ENCODE results near the gene TLCD1. TPM values are rescaled to one million over a fixed set of nuclear protein-coding genes. Genes with fewer than 3 reads are reported as not detected.

Gene TLCD1
- total RNA-seq, 1 experiment from 2014 or later = 50.7 TPM

DNA sequence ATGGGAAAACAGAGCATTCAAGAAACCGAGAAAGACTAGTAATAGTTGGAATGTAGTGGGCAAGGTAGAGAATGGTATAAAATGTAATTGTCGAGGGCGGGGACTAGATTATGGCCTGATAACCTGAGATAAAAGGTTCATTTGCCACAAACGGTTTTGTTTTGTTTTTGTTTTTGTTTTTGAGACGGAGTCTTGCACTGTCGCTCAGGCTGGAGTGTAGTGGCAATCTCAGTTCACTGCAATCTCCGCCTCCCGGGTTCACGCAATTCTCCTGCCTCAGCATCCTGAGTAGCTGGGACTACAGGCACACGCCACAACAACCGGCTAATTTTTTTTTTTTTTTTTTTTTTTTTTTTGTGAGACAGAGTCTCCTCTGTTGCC lies 3.9 kb upstream of the TLCD1 start:
- H3K27ac Mint-ChIP-seq = peak overlapping the region; percentile 22 to 56 (median 52); a peak in 4 of 7 replicates
- no peak overlapping the region for H2BK12ac ChIP-seq (ENCODE audit: insufficient read length, low read depth, low read length)

More for the DNA sequence above, 3.9 kb upstream of the TLCD1 start:
- H3K4ac ChIP-seq (ENCODE audit: low read depth, low read length) = no peak overlapping the region
- H3K79me2 ChIP-seq (ENCODE audit: insufficient read depth, low read length) = no peaks in the 10 kb centered on the region
- Mint-ChIP-seq H3K4me1 (peaks cover 6 to 9% of the 10 kb centered on the region in 2 experiments), H3K4me3 (peak overlapping the region in 1 of 2 experiments; percentile 21; a peak in 1 of 5 replicates), H3K36me3 (ENCODE audit: insufficient read depth in 1 of 3, low read depth in 3 of 3) (peaks cover 0 to 11% (median 11%) of the 10 kb centered on the region in 3 experiments; a peak in 5 of 7 replicates), H3K9me3 (no peaks in the 10 kb centered on the region; a peak in 2 of 5 replicates), H3K27me3 (ENCODE audit: low read depth) (no peaks in the 10 kb centered on the region; the same call in 1 of the 2 replicates)
- H3K4me1 ChIP-seq (ENCODE audit: insufficient read depth, low read length) = no peaks in the 10 kb centered on the region
- no peak overlapping the region for H3K27ac ChIP-seq (ENCODE audit: insufficient read length, low read depth, low read length)
- H3K23me2 ChIP-seq (ENCODE audit: insufficient read length, low read depth, low read length, poor library complexity, severe bottlenecking) = peaks cover 20% of the 10 kb centered on the region
- no peak overlapping the region for H2BK120ac ChIP-seq (ENCODE audit: low read depth, low read length, poor library complexity, severe bottlenecking)
- no peak overlapping the region for H4K8ac ChIP-seq (replicated peaks; ENCODE audit: insufficient read length, low read depth, low read length)
- no peak overlapping the region for H2AFZ ChIP-seq (ENCODE audit: low read length)
- no peak overlapping the region for H3T11ph ChIP-seq (ENCODE audit: low read length)
- no peak overlapping the region for H3K9ac ChIP-seq (ENCODE audit: extremely low read depth, insufficient read length, low read length)
- no peak overlapping the region for H3K18ac ChIP-seq (ENCODE audit: insufficient read length, low read depth, low read length)
- no peak overlapping the region for H3K4me2 ChIP-seq (ENCODE audit: insufficient read depth, insufficient read length, low read length)
- DNase-seq = no peak
- H4K5ac ChIP-seq (ENCODE audit: insufficient read length, low read depth, low read length) = no peak overlapping the region
- TF ChIP-seq, protein P1, sequence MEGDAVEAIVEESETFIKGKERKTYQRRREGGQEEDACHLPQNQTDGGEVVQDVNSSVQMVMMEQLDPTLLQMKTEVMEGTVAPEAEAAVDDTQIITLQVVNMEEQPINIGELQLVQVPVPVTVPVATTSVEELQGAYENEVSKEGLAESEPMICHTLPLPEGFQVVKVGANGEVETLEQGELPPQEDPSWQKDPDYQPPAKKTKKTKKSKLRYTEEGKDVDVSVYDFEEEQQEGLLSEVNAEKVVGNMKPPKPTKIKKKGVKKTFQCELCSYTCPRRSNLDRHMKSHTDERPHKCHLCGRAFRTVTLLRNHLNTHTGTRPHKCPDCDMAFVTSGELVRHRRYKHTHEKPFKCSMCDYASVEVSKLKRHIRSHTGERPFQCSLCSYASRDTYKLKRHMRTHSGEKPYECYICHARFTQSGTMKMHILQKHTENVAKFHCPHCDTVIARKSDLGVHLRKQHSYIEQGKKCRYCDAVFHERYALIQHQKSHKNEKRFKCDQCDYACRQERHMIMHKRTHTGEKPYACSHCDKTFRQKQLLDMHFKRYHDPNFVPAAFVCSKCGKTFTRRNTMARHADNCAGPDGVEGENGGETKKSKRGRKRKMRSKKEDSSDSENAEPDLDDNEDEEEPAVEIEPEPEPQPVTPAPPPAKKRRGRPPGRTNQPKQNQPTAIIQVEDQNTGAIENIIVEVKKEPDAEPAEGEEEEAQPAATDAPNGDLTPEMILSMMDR (conservative IDR thresholded peaks at IDR 0.05) = no peak
- H2AK5ac ChIP-seq (ENCODE audit: insufficient read length, low read length) = no peak overlapping the region
- no peak overlapping the region for H3K23ac ChIP-seq (ENCODE audit: insufficient read length, low read depth, low read length)
- no peak overlapping the region for H3K14ac ChIP-seq (ENCODE audit: insufficient read depth, low read length)
- H3K56ac ChIP-seq (ENCODE audit: insufficient read length, low read depth, low read length) = no peak overlapping the region
- H4K20me1 ChIP-seq (ENCODE audit: control insufficient read depth, insufficient read depth, insufficient read length) = no peaks in the 10 kb centered on the region
- H3K27me3 ChIP-seq (ENCODE audit: insufficient read depth, low read length) = no peaks in the 10 kb centered on the region
- no peak overlapping the region for H2BK15ac ChIP-seq (ENCODE audit: low read depth, low read length)
- WGBS (ENCODE audit: extremely low coverage, insufficient read length, low lambda C conversion rate) = 100% methylated on average over 2 of the region's 11 CpGs
- no peaks in the 10 kb centered on the region for H3K9me3 ChIP-seq (ENCODE audit: control insufficient read depth, low read depth, low read length)
- H3K79me1 ChIP-seq (ENCODE audit: insufficient read depth, low read depth, low read length, poor library complexity, severe bottlenecking) = no peaks in the 10 kb centered on the region
- H2BK20ac ChIP-seq (ENCODE audit: low read depth, low read length, poor library complexity, severe bottlenecking) = no peak overlapping the region
- no peak overlapping the region for H2BK5ac ChIP-seq (ENCODE audit: insufficient read length, low read length)
- no peak overlapping the region for H4K91ac ChIP-seq (ENCODE audit: insufficient read length, low read depth, low read length)

All from H9 (cell line).